GM21360 (cell line): ENCODE results near the gene RSRP1.
"Not testable (repeated sequence)": the region's sequence is repeated elsewhere in the genome, so short reads cannot be mapped to it uniquely, and the experiment has no call there.

ENCODE experiments used
- ATAC-seq: cut with Tn5 transposase; IDR thresholded peaks from one replicate; pipeline ENCODE4 v1.9.1; 2021; ENCODE audit warnings: mild to moderate bottlenecking, moderate library complexity; ENCODE audit not compliant: unreplicated experiment

RSRP1 gene

DNA sequence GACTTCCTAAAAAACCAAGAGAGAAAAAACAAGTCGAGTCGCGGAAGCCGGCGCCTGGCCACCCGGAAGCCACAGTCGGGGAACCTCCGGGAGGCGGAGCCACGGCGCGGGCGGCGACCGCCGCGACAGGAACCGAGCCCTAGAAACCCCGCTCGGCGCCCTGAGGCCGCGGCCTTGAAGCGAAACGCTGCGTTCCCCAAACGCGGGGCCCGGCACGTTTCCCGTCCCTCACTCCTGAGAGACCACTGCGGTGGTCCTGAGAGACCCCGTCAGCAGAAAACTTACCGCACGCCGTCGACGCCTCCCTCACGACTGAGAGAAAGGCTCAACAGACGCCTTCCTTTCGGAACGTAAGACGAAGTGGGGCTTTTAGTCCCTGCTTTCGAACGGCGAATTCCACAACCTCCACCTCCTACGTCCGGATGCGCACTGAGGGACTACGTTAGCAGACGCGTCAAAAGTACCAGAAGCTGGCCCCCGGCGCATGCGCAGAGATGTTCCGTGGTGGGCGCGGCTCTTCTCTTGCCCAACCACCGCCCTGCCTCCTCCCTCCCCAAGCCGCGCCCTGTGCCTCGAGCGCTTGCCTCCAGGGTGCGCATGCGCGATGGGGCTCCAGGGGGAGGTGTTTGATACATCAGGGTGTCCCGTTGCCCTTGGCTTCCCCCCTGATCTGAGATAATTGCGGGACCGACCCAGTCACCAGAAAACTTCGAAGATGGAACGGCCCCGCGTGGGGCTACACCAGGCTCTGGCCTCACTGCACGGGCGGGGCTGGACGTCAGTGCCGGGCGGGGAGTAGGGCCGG, at the start of gene RSRP1:
Gene RSRP1, minus strand, starts transcription at position 431 of the 805 bp plus-strand sequence. CDS start 491 bp downstream, outside the sequence.
- ATAC-seq: peak; percentile 83

DNA sequence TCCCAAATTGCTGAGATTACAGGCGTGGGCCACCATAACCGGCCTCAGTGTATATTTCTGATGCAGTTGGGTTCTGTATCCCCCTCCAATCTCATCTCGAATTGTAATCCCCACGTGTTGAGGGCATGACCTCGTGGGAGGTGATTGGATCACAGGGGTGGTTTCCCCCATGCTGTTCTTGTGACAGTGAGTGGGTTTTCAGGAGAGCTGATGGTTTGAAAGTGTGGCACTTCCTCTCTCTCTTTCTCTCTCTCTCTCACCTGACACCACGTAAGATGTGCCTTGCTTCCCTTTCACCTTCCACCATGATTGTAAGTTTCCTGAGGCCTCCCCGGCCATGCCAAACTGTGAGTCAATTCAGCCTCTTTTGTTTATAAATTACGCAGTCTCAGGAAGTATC, 49.2 kb upstream of the RSRP1 start:
- ATAC-seq: not testable (repeated sequence)

- ATAC-seq: not testable (repeated sequence)
These were observed 47.9 kb upstream of the RSRP1 start for GRCh38 chr1:25294889-25295826.

DNA sequence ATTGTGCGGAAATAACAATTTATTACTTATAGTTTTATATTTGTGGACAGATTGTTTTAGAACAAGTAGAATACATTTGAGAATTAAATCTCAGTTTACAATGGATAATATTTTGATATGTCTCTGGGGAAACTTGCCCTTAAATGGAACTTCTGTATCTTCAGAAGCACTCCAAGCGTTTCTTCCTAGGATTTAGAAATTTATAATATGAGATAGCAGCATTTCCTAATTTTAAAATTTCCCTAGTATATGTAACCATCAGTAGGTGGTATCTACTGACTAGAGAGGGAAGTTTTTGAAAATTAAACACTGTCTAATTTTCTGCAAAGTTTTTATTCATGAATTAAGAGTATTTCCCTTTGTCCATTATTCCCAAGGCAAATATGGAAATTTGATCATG, 46.2 kb upstream of the RSRP1 start:
- ATAC-seq: not testable (repeated sequence)

DNA sequence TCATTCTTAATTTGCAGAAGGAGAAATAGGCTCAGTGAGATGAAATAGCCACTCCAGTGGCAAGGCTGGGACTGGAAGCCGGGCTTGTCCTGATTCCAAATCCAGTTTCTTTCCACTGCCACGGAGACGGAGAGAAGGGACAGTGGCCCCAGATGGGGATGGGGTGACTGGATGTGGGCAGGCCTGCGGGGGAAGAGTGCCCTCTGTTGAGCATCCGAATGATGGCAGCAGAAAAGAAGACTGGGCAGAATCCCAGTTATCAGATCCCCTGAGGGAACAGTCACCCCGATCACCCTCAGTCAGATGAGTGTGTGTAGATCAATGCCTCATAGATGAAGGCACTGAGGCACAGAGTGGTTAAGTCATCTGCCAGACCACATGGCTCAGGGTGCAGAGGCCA, 42.8 kb upstream of the RSRP1 start:
- not testable (repeated sequence) for ATAC-seq

- ATAC-seq: not testable (repeated sequence)
These were observed 41.4 kb upstream of the RSRP1 start for GRCh38 chr1:25288573-25289101.

DNA sequence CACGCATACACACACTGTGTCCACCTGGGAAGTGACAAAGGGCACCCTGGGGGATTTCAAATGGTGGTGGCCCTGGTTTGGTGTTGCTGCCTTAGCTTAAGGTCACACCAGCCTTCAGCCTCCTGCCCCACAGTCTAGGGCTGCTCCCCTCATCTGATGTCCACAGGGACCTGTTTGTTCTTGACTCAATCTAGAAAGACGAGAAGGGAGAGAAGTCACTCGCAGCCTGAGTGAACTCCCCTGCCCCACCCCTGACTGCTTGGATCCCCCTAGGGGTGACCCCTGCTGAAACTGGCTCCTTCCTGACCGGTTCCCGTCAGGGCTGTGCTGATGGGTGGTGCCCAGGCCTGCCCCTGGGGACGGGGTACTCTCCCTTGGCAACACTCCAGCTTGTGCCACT, 39.9 kb upstream of the RSRP1 start:
- ATAC-seq: not testable (repeated sequence)

GRCh38 chr1:25285862-25286261, 38.6 kb upstream of the RSRP1 start:
- not testable (repeated sequence) for ATAC-seq

GRCh38 chr1:25279693-25280111, 32.4 kb upstream of the RSRP1 start:
- ATAC-seq: not testable (repeated sequence)

DNA sequence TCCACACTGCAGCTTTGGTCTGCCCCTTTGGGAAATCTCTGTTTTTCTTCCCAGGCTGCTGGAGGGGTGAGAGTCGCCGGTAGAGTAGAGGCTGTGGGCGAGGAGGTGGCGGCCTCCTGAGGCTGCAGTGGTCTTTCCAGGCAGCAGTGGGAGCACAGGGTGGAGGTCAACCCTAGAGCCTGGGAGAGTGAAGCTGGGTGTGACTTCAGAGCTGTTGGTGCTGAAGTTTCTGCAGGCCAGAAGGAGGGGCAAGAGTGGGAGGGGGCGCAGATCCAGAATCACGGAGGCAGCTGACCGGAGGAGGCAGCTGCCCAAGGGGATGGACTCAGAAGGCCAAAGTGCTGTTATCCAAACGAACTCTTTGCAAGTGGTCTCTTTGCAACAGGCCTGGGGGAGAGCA, 31.5 kb upstream of the RSRP1 start:
- not testable (repeated sequence) for ATAC-seq

- not testable (repeated sequence) for ATAC-seq
These were observed 31.1 kb upstream of the RSRP1 start for GRCh38 chr1:25278358-25278757.

DNA sequence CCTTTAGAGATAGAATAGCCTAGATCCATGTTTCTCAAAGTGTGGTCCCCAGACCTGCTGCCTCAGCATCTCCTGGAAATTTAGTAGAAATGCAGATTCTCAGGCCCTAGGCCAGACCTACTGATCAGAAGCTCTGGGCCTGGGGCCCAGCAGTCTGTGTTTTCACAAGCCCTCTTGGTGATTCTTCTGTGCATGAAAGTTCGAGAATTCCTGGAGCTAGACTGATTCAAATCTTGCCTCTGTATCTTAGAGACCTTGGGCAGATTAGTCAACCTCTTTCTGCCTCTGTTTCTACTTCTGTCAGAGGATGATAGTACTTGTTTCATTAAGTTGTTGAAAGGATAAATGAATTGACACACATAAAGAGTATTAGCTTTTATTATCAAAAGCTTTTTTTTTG, 30.0 kb upstream of the RSRP1 start:
- ATAC-seq: not testable (repeated sequence)

GRCh38 chr1:25275648-25276047, 28.4 kb upstream of the RSRP1 start:
- not testable (repeated sequence) for ATAC-seq

- ATAC-seq: not testable (repeated sequence)
These were observed 25.0 kb upstream of the RSRP1 start, which contains the start of gene RHD for GRCh38 chr1:25272238-25272637. Gene RHD (plus strand): TSS chr1:25272509. CDS start chr1:25272548, 39 bp downstream.

DNA sequence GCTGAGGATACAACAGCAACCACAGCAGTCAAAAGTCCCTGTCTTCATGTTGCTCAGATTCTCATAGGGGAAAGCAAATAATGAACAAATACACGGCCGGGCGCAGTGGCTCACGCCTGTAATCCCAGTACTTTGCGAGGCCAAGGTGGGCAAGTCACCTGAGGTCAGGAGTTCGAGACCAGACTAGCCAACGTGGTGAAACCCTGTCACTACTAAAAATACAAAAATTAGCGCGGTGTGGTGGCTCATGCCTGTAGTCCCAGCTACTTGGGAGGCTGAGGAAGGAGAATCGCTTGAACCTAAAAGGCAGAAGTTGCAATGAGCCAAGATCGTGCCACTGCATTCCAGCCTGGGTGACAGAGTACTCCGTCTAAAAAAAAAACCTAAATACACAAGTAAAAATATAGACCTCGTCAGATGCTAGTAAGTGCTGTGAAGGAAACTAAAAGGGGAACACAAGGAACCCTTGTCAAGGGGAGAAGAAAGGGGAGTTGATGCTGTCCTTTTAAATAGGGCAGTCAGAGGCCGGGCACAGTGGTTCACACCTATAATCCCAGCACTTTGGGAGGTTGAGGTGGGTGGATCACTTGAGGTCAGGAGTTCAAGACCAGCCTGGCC, 21.0 kb upstream of the RSRP1 start:
- not testable (repeated sequence) for ATAC-seq

DNA sequence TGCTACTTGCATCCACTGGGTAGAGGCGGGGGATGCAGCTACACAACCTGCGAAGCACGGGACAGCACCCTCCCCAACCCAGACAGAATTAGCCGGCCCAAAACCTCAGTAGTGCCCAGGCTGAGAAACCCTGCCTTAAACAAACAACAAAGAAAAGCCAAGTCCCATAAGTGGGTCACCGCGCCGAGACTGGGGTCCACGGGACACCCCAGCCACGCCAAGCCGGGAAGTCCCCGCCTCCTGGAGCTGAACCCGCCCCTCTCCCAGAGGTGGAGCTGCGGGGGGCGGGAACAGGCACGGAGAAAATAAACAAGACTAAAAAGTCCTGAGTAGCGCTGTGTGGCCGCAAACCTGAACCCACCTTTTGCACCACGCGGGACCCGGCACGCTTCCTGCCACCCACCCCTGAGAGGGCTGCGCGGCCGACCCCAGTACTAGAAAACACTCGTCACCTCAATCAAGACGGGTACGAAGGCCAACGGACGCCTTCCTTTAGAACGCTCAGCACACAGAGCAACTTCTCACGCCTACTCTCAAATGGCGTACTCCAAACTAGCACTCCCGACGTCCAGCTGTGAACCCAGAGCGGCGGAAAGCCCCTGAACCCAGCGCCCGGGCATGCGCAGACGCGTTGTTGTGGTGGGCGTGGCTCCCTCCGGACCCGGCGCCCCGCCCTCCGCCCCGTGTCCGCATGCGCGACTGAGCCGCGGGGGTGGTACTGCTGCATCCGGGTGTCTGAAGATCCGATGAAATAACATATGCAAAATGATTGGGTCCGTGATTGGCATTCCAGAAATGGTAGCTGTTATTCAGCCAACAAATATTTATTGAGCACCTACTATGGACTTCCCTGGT, 20.3 kb upstream of the RSRP1 start:
- ATAC-seq: peak; percentile 62

DNA sequence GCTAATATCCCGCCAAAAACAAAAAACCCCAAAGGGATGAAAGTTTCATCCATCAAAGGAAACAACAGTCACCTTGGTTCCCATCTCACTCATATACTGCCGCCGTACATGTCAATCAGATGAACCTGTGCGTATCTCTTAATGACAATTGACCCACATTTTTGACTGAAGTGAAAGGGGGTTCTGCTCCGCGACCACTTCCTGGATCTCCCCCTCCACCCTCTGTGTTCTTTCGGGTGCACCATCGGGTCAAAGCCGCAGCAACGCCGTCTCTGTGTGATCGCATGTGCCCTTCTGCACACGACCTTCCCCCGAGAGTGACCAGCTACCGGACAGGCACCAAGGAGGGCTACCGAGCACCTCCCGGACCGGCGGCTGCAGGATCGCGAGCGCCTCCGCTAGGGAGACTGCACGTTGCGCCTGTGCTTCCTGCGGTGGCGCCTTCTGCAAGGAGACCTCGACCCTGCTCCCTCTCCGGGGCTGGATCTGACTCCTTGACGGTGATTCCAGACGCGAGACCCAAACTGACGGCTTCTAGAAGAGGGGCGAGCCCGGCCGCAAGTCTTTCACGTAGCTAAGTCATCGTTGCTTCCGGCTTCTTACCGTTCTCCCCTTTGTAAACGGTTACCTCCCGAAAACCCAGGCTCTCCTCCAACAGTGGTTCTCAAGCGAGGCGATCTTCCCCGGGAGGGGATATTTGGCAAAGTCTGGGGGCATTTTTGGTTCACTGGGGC, 19.5 kb upstream of the RSRP1 start:
- not testable (repeated sequence) for ATAC-seq

- not testable (repeated sequence) for ATAC-seq
These were observed 13.1 kb upstream of the RSRP1 start for GRCh38 chr1:25260336-25260735.

DNA sequence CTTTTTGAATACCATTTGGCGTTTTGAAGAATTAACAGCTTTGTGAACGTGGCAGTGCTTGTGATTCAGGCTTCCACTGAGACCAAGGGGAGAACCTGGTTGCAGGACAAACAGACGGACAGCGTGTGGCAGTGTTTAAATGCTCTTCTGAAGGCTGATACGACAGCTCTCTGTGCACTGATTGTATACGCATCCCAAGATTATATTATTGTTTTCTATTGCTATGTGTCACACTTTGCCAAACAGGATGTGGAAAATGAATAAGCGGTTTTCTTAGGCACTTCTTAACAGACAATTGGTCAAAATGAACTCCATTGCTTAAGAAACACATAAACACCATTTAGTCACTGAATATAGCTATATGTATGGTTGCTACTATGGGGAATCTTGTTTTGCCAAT, 12.6 kb upstream of the RSRP1 start:
- not testable (repeated sequence) for ATAC-seq
